Measurements from ENCODE around the gene CCDC134.

DNA sequence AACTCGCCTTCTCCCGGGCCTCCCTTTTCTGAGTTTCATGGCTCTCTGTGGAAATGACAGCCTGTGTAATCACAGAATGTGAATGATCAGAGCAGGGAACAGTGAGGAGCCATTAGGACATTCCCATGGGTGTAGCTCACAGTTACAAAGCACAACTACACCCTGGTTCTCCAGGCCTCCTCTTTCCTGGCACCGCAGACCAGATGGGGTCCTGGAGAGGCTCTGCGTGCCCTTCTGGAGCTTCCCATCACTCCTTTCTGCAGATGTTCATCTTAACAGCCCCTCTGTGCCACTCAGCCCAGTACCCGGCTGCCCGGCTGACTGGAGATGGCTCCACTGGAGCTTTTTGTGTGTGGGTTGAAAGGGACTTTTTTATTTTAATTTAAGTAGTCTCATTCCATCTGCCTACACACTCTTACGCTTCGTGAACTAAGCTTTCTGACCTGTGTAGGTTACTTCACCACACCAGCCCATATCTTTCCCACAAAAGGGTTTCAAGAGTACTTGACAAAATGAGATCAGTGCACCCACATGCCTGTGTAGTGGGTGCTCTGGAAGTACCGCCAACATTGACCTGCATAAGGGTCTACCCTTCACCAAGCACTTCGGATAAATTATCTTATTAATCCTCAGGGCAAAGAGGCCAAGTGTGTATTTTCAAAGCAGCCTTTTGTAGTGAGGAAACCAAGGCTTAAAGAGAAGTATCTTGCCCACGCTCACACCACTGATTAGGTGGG, 62.2 kb downstream of the CCDC134 start:
- TF ChIP-seq, protein P1, sequence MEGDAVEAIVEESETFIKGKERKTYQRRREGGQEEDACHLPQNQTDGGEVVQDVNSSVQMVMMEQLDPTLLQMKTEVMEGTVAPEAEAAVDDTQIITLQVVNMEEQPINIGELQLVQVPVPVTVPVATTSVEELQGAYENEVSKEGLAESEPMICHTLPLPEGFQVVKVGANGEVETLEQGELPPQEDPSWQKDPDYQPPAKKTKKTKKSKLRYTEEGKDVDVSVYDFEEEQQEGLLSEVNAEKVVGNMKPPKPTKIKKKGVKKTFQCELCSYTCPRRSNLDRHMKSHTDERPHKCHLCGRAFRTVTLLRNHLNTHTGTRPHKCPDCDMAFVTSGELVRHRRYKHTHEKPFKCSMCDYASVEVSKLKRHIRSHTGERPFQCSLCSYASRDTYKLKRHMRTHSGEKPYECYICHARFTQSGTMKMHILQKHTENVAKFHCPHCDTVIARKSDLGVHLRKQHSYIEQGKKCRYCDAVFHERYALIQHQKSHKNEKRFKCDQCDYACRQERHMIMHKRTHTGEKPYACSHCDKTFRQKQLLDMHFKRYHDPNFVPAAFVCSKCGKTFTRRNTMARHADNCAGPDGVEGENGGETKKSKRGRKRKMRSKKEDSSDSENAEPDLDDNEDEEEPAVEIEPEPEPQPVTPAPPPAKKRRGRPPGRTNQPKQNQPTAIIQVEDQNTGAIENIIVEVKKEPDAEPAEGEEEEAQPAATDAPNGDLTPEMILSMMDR (IDR thresholded peaks at IDR 0.05): no peak
- TF ChIP-seq POLR2A (IDR thresholded peaks at IDR 0.05) (no peak), EP300 (IDR thresholded peaks at IDR 0.05) (no peak)

All from suprapubic skin (tissue), 3 donors.